Measurements from ENCODE around the gene ATP2B3.

Gene ATP2B3

GRCh38 chrX:153631907-153632594 is 114.6 kb downstream of the ATP2B3 start:
- no peak for DNase-seq (ENCODE audit: low read depth in 1 of 2, low spot score in 1 of 2)
